GM12891 (cell line): Measurements from ENCODE around the gene MT3.

ENCODE experiments used
- PAX5 ChIP-seq: IDR thresholded peaks from 2 replicates; pipeline ENCODE4 v1.6.1; 2011; ENCODE audit warnings: low read length, moderate library complexity, mild to moderate bottlenecking; ENCODE audit not compliant: insufficient read depth, severe bottlenecking
- POLR2A ChIP-seq: IDR thresholded peaks from 2 replicates; pipeline ENCODE4 v1.6.1; 2011; ENCODE audit warnings: low read depth, low read length, control low read depth
- POLR2AphosphoS5 ChIP-seq: IDR thresholded peaks from 2 replicates; pipeline ENCODE4 v1.6.1; 2011; ENCODE audit warnings: low read depth, low read length, control low read depth
- TAF1 ChIP-seq: IDR thresholded peaks from 2 replicates; pipeline ENCODE4 v1.6.1; 2011; ENCODE audit warnings: low read depth, low read length, control low read depth

GRCh38 chr16:56632156-56632847, 43.0 kb downstream of the MT3 start, which contains the start of gene MT1M:
- no peak for TF ChIP-seq POLR2A
- no peak for TF ChIP-seq POLR2AphosphoS5
- no peak for TF ChIP-seq TAF1
- no peak for TF ChIP-seq PAX5
